GM23338 (cell line): ENCODE results near the gene THBS2. TPM values are rescaled to one million over a fixed set of nuclear protein-coding genes. Genes with fewer than 3 reads are reported as not detected.
A peak's percentile ranks its signal among the peaks of the same experiment; 100 is the strongest.

Experiments used
- ATAC-seq: fragments of 200-7000 bp; cut with Tn5 transposase; 3 replicates; pipeline ENCODE4 v1.9.1; 2020
- DNase-seq: peaks from one replicate; pipeline ENCODE4 v3.0.0-alpha.2; 2015; ENCODE audit warnings: low spot score
- H2AFZ ChIP-seq: fragments of 200-600 bp; sonication (generic); 2 replicates; pipeline ENCODE4 v1.8.0; 2016; ENCODE audit warnings: antibody characterized with exemption, mild to moderate bottlenecking, moderate library complexity
- H3F3A ChIP-seq: fragments of 200-600 bp; sonication (generic); replicated peaks from 2 replicates; pipeline ENCODE4 v1.8.0; 2017; ENCODE audit warnings: antibody characterized with exemption, mixed run types, low read depth
- H3K27ac ChIP-seq: fragments of 200-600 bp; sonication (generic); 2 replicates; pipeline ENCODE4 v1.6.1; 2016; ENCODE audit warnings: low read depth
- H3K27me3 ChIP-seq: fragments of 200-600 bp; sonication (generic); 2 replicates; pipeline ENCODE4 v1.8.0; 2016; ENCODE audit warnings: mild to moderate bottlenecking, mixed run types, moderate library complexity; ENCODE audit not compliant: insufficient read depth
- H3K36me3 ChIP-seq: fragments of 200-600 bp; sonication (generic); 2 replicates; pipeline ENCODE4 v1.8.0; 2016; ENCODE audit warnings: mild to moderate bottlenecking; ENCODE audit not compliant: insufficient read depth
- H3K4me1 ChIP-seq: fragments of 200-600 bp; sonication (generic); 2 replicates; pipeline ENCODE4 v1.8.0; 2016; ENCODE audit warnings: mild to moderate bottlenecking, moderate library complexity; ENCODE audit not compliant: insufficient read depth
- H3K4me2 ChIP-seq: fragments of 200-600 bp; sonication (generic); 2 replicates; pipeline ENCODE4 v1.7.1; 2017; ENCODE audit warnings: mixed run types
- H3K4me3 ChIP-seq: fragments of 200-600 bp; sonication (generic); 2 replicates; pipeline ENCODE4 v1.6.1; 2016; ENCODE audit warnings: mixed run types
- H3K79me2 ChIP-seq: fragments of 200-600 bp; sonication (generic); replicated peaks from 2 replicates; pipeline ENCODE4 v1.8.0; 2017; ENCODE audit warnings: mild to moderate bottlenecking; ENCODE audit not compliant: insufficient read depth
- H3K9me2 ChIP-seq: fragments of 200-600 bp; sonication (generic); 2 replicates; pipeline ENCODE4 v1.8.0; 2017; ENCODE audit not compliant: insufficient read depth
- H4K20me1 ChIP-seq: fragments of 200-600 bp; sonication (generic); replicated peaks from 2 replicates; pipeline ENCODE4 v1.8.0; 2017; ENCODE audit warnings: mild to moderate bottlenecking; ENCODE audit not compliant: insufficient read depth
- H3K27ac Mint-ChIP-seq: 2 replicates; pipeline ENCODE4 v1.8.0; 2020; ENCODE audit warnings: inconsistent platforms, mild to moderate bottlenecking, moderate library complexity, mixed read lengths
- H3K27me3 Mint-ChIP-seq: 3 replicates; pipeline ENCODE4 v1.8.0; 2022; ENCODE audit warnings: low read depth, mild to moderate bottlenecking, moderate library complexity, mixed read lengths, inconsistent platforms; ENCODE audit not compliant: insufficient read depth, poor library complexity
- H3K36me3 Mint-ChIP-seq: 3 replicates; pipeline ENCODE4 v1.8.0; 2021; ENCODE audit warnings: low read depth, mild to moderate bottlenecking, inconsistent platforms, moderate library complexity, mixed read lengths
- H3K4me1 Mint-ChIP-seq: 3 replicates; pipeline ENCODE4 v1.8.0; 2020; ENCODE audit warnings: mild to moderate bottlenecking, inconsistent platforms, mixed read lengths
- H3K4me3 Mint-ChIP-seq: 3 replicates; pipeline ENCODE4 v1.8.0; 2021; ENCODE audit warnings: moderate library complexity, mild to moderate bottlenecking, inconsistent platforms, mixed read lengths
- H3K9me3 Mint-ChIP-seq: 3 replicates; pipeline ENCODE4 v1.8.0; 2020; ENCODE audit warnings: moderate library complexity, mild to moderate bottlenecking, inconsistent platforms, mixed read lengths
- CTCF ChIP-seq, 2 experiments: fragments of 200-600 bp in 1 of 2; sonication (generic) in 1 of 2; conservative IDR thresholded peaks; 2 replicates each; pipeline versions ENCODE4 v1.5.1 to v1.6.1; 2016 to 2017; ENCODE audit warnings: antibody characterized with exemption in 2 of 2, low read depth in 2 of 2, mild to moderate bottlenecking in 2 of 2, moderate library complexity in 1 of 2
- ETS1 ChIP-seq: IDR thresholded peaks from 2 replicates; pipeline ENCODE4 v1.6.1; 2016; ENCODE audit warnings: antibody characterized with exemption
- EZH2 ChIP-seq: fragments of 200-600 bp; sonication (generic); IDR thresholded peaks from one replicate; pipeline ENCODE4 v1.8.0; 2017; ENCODE audit warnings: antibody characterized with exemption, mild to moderate bottlenecking, low read depth; ENCODE audit not compliant: unreplicated experiment
- EZH2phosphoT487 ChIP-seq: fragments of 200-600 bp; sonication (generic); IDR thresholded peaks from one replicate; pipeline ENCODE4 v1.8.1; 2018; ENCODE audit warnings: antibody characterized with exemption; ENCODE audit not compliant: unreplicated experiment
- JUNB ChIP-seq: IDR thresholded peaks from one replicate; pipeline ENCODE4 v1.6.1; 2016; ENCODE audit warnings: antibody characterized with exemption; ENCODE audit not compliant: unreplicated experiment
- NANOG ChIP-seq: IDR thresholded peaks from 2 replicates; pipeline ENCODE4 v1.6.1; 2016; ENCODE audit warnings: antibody characterized with exemption, borderline replicate concordance
- POLR2AphosphoS5 ChIP-seq: IDR thresholded peaks from 2 replicates; pipeline ENCODE4 v1.6.1; 2016; ENCODE audit warnings: antibody characterized with exemption, low read depth
- REST ChIP-seq: IDR thresholded peaks from one replicate; pipeline ENCODE4 v1.6.1; 2018; ENCODE audit warnings: antibody characterized with exemption; ENCODE audit not compliant: unreplicated experiment
- ZNF331 ChIP-seq: fragments of 250-450 bp; sonication (Bioruptor Pico); IDR thresholded peaks from 2 replicates; pipeline ENCODE4 v1.5.0; 2020; ENCODE audit warnings: low read depth, mild to moderate bottlenecking, moderate library complexity
- polyA plus RNA-seq: library from polyadenylated mRNA; unstranded; fragments of >200 nt; fragmentation: Nextera tagmentation; extraction: Ambion mirVana; gene quantifications from 2 replicates; pipeline ENCODE4 v1.2.1, GENCODE V29; 2016
- total RNA-seq: library from RNA; depleted of rRNA; stranded (reverse); fragments of >200 nt; shearing (Covaris generic); gene quantifications from 2 replicates; pipeline ENCODE4 v1.2.3, GENCODE V29; 2014

Gene THBS2
- total and polyA plus RNA-seq, 2 experiments from 2014 or later, result 7.9 to 44.7 TPM

- no peak overlapping the region for H3K4me2 ChIP-seq
- no peaks in the 10 kb centered on the region for H3K79me2 ChIP-seq
- no peaks in the 10 kb centered on the region for H3K9me2 ChIP-seq
- Mint-ChIP-seq H3K27me3 (peaks cover 7% of the 10 kb centered on the region), H3K27ac (no peak overlapping the region), H3K36me3 (no peaks in the 10 kb centered on the region), H3K4me3 (no peak overlapping the region), H3K9me3 (no peaks in the 10 kb centered on the region), H3K4me1 (peaks cover 3% of the 10 kb centered on the region)
- DNase-seq, result no peak
- no peaks in the 10 kb centered on the region for H4K20me1 ChIP-seq
- H3K27ac ChIP-seq, result no peak overlapping the region
- H2AFZ ChIP-seq, result peak overlapping the region; percentile 56; the same call in 1 of the 2 replicates
- H3K4me1 ChIP-seq, result no peaks in the 10 kb centered on the region
- no peak for ATAC-seq
- no peak for TF ChIP-seq EZH2
- TF ChIP-seq JUNB, result no peak
- H3K4me3 ChIP-seq, result no peak overlapping the region
- no peaks in the 10 kb centered on the region for H3F3A ChIP-seq
- no peaks in the 10 kb centered on the region for H3K27me3 ChIP-seq
- H3K36me3 ChIP-seq, result no peaks in the 10 kb centered on the region
Observed at GRCh38 chr6:169170583-169170955, 83.1 kb downstream of the THBS2 start.

- Mint-ChIP-seq H3K4me3 (no peak overlapping the region), H3K36me3 (peaks cover under 1% of the 10 kb centered on the region; the same call in 1 of the 3 replicates), H3K4me1 (no peaks in the 10 kb centered on the region), H3K27me3 (peaks cover 7% of the 10 kb centered on the region), H3K9me3 (peaks cover 2% of the 10 kb centered on the region; the same call in 2 of the 3 replicates), H3K27ac (no peak overlapping the region)
- Histone ChIP-seq H3K36me3 (no peaks in the 10 kb centered on the region), H3K27ac (no peak overlapping the region), H3K9me2 (no peaks in the 10 kb centered on the region), H3K4me2 (no peak overlapping the region), H3K4me1 (no peaks in the 10 kb centered on the region), H3K79me2 (no peaks in the 10 kb centered on the region), H2AFZ (peak overlapping the region; percentile 56; the same call in 1 of the 2 replicates), H3F3A (no peaks in the 10 kb centered on the region), H3K27me3 (no peaks in the 10 kb centered on the region), H4K20me1 (no peaks in the 10 kb centered on the region), H3K4me3 (no peak overlapping the region)
- ATAC-seq (no peak), DNase-seq (no peak)
- no peak for TF ChIP-seq CTCF (conservative IDR thresholded peaks at IDR 0.05; ENCODE audit: low read depth in 2 of 2)
Observed at GRCh38 chr6:169169941-169170582, 83.6 kb downstream of the THBS2 start.

- Histone ChIP-seq H3K79me2 (no peaks in the 10 kb centered on the region), H3K36me3 (no peaks in the 10 kb centered on the region), H3F3A (no peaks in the 10 kb centered on the region), H4K20me1 (no peaks in the 10 kb centered on the region), H3K27ac (no peak overlapping the region), H3K4me3 (no peak overlapping the region), H3K27me3 (no peaks in the 10 kb centered on the region), H3K4me1 (no peaks in the 10 kb centered on the region), H2AFZ (peak overlapping the region; percentile 13; the same call in 1 of the 2 replicates), H3K4me2 (no peak overlapping the region), H3K9me2 (no peaks in the 10 kb centered on the region)
- Mint-ChIP-seq H3K4me1 (no peaks in the 10 kb centered on the region), H3K36me3 (peaks cover 3% of the 10 kb centered on the region; the same call in 1 of the 3 replicates), H3K4me3 (no peak overlapping the region), H3K27ac (no peak overlapping the region), H3K27me3 (peaks cover 7% of the 10 kb centered on the region), H3K9me3 (peaks cover 5% of the 10 kb centered on the region; the same call in 2 of the 3 replicates)
- DNase-seq (no peak), ATAC-seq (no peak)
- TF ChIP-seq CTCF (conservative IDR thresholded peaks at IDR 0.05; ENCODE audit: low read depth in 2 of 2) (no peak), EZH2 (no peak), EZH2phosphoT487 (no peak), POLR2AphosphoS5 (no peak), NANOG (no peak), REST (no peak), ZNF331 (no peak), ETS1 (no peak)
Observed at GRCh38 chr6:169169375-169169774, 84.3 kb downstream of the THBS2 start.
